CD8-positive, alpha-beta memory T cell (primary cell): ENCODE results near the gene DESI2. TPM values are rescaled to one million over a fixed set of nuclear protein-coding genes. Genes with fewer than 3 reads are reported as not detected.

ENCODE experiments used
- CTCF ChIA-PET: fragments of 350-600 bp; sonication (Branson Sonifier 250); formaldehyde crosslinking; loops from one replicate; lab custom pipeline; 2021; ENCODE audit warnings: antibody characterized with exemption; lab: Charles Lee
- POLR2A ChIA-PET: fragments of 350-600 bp; sonication (Branson Sonifier 250); formaldehyde crosslinking; loops from one replicate; lab custom pipeline; 2021; ENCODE audit warnings: antibody characterized with exemption; lab: Charles Lee
- DNase-seq, 5 donors: peaks; one replicate each; pipeline versions ENCODE4 v3.0.0 to v3.0.0-alpha.2; 2020 to 2022; ENCODE audit warnings: mixed read lengths in 1 of 5
- H3K27ac ChIP-seq: one replicate; pipeline ENCODE4 v1.7.0; 2013; ENCODE audit warnings: low read depth, mild to moderate bottlenecking, low read length, moderate library complexity
- H3K27me3 ChIP-seq: 2 replicates; pipeline ENCODE4 v1.7.0; 2013; ENCODE audit warnings: low read length, mild to moderate bottlenecking; ENCODE audit not compliant: insufficient read depth, poor library complexity, severe bottlenecking
- H3K36me3 ChIP-seq: 2 replicates; pipeline ENCODE4 v1.7.0; 2013; ENCODE audit warnings: mild to moderate bottlenecking, low read length, moderate library complexity; ENCODE audit not compliant: insufficient read depth
- H3K4me1 ChIP-seq: 2 replicates; pipeline ENCODE4 v1.7.0; 2013; ENCODE audit warnings: mild to moderate bottlenecking, low read length, moderate library complexity; ENCODE audit not compliant: insufficient read depth
- H3K4me3 ChIP-seq: 2 replicates; pipeline ENCODE4 v1.7.0; 2013; ENCODE audit warnings: mild to moderate bottlenecking, low read length
- H3K9me3 ChIP-seq: 2 replicates; pipeline ENCODE4 v1.7.0; 2013; ENCODE audit warnings: mild to moderate bottlenecking, low read length
- H3K27ac Mint-ChIP-seq, 8 donors: one replicate each; pipeline ENCODE4 v1.8.0; 2020 to 2021; ENCODE audit warnings: mixed read lengths in 8 of 8, mild to moderate bottlenecking in 6 of 8, inconsistent platforms in 3 of 8, moderate library complexity in 3 of 8
- H3K27me3 Mint-ChIP-seq, 2 donors: one replicate each; pipeline ENCODE4 v1.8.0; 2020 to 2021; ENCODE audit warnings: mixed read lengths in 2 of 2, mild to moderate bottlenecking in 1 of 2, moderate library complexity in 1 of 2
- H3K36me3 Mint-ChIP-seq, 3 donors: one replicate each; pipeline ENCODE4 v1.8.0; 2020 to 2021; ENCODE audit warnings: mixed read lengths in 3 of 3, inconsistent platforms in 1 of 3, mild to moderate bottlenecking in 1 of 3
- H3K4me1 Mint-ChIP-seq, 3 donors: one replicate each; pipeline ENCODE4 v1.8.0; 2020 to 2021; ENCODE audit warnings: mixed read lengths in 3 of 3, inconsistent platforms in 1 of 3, mild to moderate bottlenecking in 1 of 3
- H3K4me3 Mint-ChIP-seq, 7 donors: one replicate each; pipeline ENCODE4 v1.8.0; 2020 to 2021; ENCODE audit warnings: mixed read lengths in 7 of 7, mild to moderate bottlenecking in 6 of 7, moderate library complexity in 4 of 7, inconsistent platforms in 2 of 7
- H3K9me3 Mint-ChIP-seq, 5 donors: one replicate each; pipeline ENCODE4 v1.8.0; 2020 to 2022; ENCODE audit warnings: mixed read lengths in 5 of 5, mild to moderate bottlenecking in 3 of 5, moderate library complexity in 2 of 5, inconsistent platforms in 1 of 5
- polyA plus RNA-seq: library from polyadenylated mRNA; unstranded; fragments of 300-500 nt; fragmentation: Illumina TruSeq; gene quantifications from one replicate; pipeline ENCODE4 v1.2.3, GENCODE V29; 2021
- total RNA-seq, 2 experiments: library from RNA; stranded (reverse); gene quantifications; one replicate each; pipeline ENCODE4 v1.2.3, GENCODE V29; 2021

DESI2 gene
- total and polyA plus RNA-seq, 3 experiments from 2014 or later = 21.4 to 33.7 (median 32.9) TPM

GRCh38 chr1:244699741-244700140, 46.8 kb downstream of the DESI2 start:
- no peak for DNase-seq
- peaks cover 14% of the 10 kb centered on the region for H3K36me3 ChIP-seq
- Mint-ChIP-seq H3K9me3 (peaks cover 0 to 8% (median 0%) of the 10 kb centered on the region in 5 donors), H3K36me3 (peaks cover 26 to 74% (median 41%) of the 10 kb centered on the region in 3 donors), H3K4me1 (no peaks in the 10 kb centered on the region), H3K4me3 (no peak overlapping the region), H3K27me3 (no peaks in the 10 kb centered on the region), H3K27ac (peak overlapping the region in 1 of 8 donors; percentile 78)
- CTCF ChIA-PET = no interaction called here
- H3K27ac ChIP-seq = no peak overlapping the region
- H3K9me3 ChIP-seq = no peaks in the 10 kb centered on the region
- H3K4me1 ChIP-seq = no peaks in the 10 kb centered on the region
- POLR2A ChIA-PET = no interaction called here
- H3K27me3 ChIP-seq = no peaks in the 10 kb centered on the region
- no peak overlapping the region for H3K4me3 ChIP-seq

- Histone ChIP-seq H3K36me3 (peaks cover 9% of the 10 kb centered on the region), H3K4me3 (no peak overlapping the region), H3K27me3 (no peaks in the 10 kb centered on the region), H3K4me1 (no peaks in the 10 kb centered on the region), H3K27ac (no peak overlapping the region), H3K9me3 (no peaks in the 10 kb centered on the region)
- ChIA-PET POLR2A (no interaction called here), CTCF (no interaction called here)
- Mint-ChIP-seq H3K4me3 (no peak overlapping the region), H3K27me3 (no peaks in the 10 kb centered on the region), H3K4me1 (no peaks in the 10 kb centered on the region), H3K9me3 (peaks cover 0 to 8% (median 0%) of the 10 kb centered on the region in 5 donors), H3K36me3 (peaks cover 30 to 77% (median 36%) of the 10 kb centered on the region in 3 donors), H3K27ac (no peak overlapping the region)
- DNase-seq = no peak
Observed at GRCh38 chr1:244700808-244701207, 47.9 kb downstream of the DESI2 start.

- no peaks in the 10 kb centered on the region for H3K27me3 Mint-ChIP-seq
- H3K4me3 Mint-ChIP-seq = no peak overlapping the region
- H3K9me3 Mint-ChIP-seq = peaks cover 0 to 8% (median 0%) of the 10 kb centered on the region in 5 donors
- ChIA-PET POLR2A (no interaction called here), CTCF (no interaction called here)
- no peak overlapping the region for H3K27ac ChIP-seq
- no peak overlapping the region for H3K4me3 ChIP-seq
- H3K36me3 ChIP-seq = peaks cover 9% of the 10 kb centered on the region
- H3K27ac Mint-ChIP-seq = no peak overlapping the region
- no peaks in the 10 kb centered on the region for H3K4me1 ChIP-seq
- no peaks in the 10 kb centered on the region for H3K9me3 ChIP-seq
- no peak for DNase-seq
- no peaks in the 10 kb centered on the region for H3K4me1 Mint-ChIP-seq
- H3K27me3 ChIP-seq = no peaks in the 10 kb centered on the region
- H3K36me3 Mint-ChIP-seq = peaks cover 31 to 71% (median 38%) of the 10 kb centered on the region in 3 donors
Observed at GRCh38 chr1:244702620-244703019, 49.7 kb downstream of the DESI2 start.

DNA sequence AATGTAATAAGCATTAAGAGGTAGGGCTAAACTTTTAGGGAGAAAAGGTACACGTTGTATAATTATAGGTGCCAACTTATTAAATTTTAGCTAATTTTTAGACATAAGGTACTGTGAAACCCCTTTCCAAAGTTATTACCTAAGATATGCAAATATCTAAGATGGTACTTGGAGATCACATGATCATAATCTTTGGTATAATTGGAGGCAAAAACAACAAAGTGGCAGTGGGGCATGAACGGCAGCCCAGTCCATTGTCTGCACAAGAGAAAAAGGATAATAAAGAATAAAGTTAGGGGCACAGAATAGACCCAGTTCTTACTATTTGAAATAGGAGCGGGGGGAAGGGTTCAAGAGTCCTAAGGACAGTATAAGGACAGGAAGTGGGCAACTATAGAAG, 51.2 kb downstream of the DESI2 start:
- no peaks in the 10 kb centered on the region for H3K9me3 ChIP-seq
- H3K27ac ChIP-seq = no peak overlapping the region
- H3K4me3 Mint-ChIP-seq = no peak overlapping the region
- H3K4me3 ChIP-seq = no peak overlapping the region
- no peaks in the 10 kb centered on the region for H3K27me3 ChIP-seq
- peaks cover under 1% of the 10 kb centered on the region for H3K36me3 ChIP-seq
- no peaks in the 10 kb centered on the region for H3K4me1 ChIP-seq
- no peaks in the 10 kb centered on the region for H3K27me3 Mint-ChIP-seq
- no peaks in the 10 kb centered on the region for H3K4me1 Mint-ChIP-seq
- POLR2A ChIA-PET = no interaction called here
- CTCF ChIA-PET = no interaction called here
- no peak for DNase-seq
- peaks cover 23 to 56% (median 27%) of the 10 kb centered on the region in 3 donors for H3K36me3 Mint-ChIP-seq
- no peak overlapping the region for H3K27ac Mint-ChIP-seq
- peaks cover 0 to 8% (median 0%) of the 10 kb centered on the region in 5 donors for H3K9me3 Mint-ChIP-seq

DNA sequence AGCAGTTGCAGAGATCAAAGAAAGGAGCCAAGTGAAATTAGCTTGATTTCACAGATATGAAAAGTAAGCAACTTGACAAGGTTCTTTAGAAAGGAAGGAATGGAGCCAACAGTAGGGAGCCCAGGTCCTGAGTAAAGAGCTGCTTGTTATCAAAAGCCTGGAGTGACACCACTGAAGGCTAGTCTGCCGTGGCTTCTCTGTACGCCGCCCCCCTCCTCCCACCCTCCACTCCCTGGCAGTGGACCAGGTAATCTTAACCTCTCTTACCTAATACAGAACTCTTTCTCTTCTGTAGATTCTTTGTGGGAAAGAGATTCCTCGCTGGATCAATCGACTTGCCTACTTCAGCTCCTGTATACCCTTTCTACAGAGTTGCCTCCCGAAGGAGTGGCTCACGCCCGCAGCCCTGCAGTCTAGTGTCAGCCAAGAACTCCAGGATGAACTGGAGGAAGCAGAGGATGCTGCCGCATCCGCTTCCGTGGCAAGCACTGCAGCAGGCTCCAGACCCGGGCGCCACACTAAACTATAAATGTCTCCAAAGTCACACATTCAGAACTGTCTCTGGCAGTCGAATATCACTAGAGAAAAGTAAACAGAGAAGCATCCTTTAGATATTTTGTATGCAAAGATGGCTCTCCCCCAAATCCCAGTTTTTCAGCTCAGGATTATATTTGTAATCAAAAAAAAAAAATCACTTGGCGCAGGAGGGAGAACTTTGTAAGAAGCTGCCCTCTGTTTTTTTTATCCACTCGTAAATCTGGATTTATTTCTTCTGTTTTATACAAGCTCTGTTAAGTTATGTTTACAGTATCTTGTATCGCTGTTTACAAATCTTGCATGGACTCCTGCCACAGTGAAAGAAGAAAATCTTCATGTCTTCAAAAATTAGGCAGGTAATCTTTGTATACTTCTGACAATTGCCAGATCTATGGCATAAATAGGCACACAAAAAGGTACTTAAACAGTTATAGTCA, 52.6 kb downstream of the DESI2 start:
- H3K27me3 Mint-ChIP-seq = no peaks in the 10 kb centered on the region
- ChIA-PET CTCF (no interaction called here), POLR2A (no interaction called here)
- H3K4me1 ChIP-seq = no peaks in the 10 kb centered on the region
- H3K4me1 Mint-ChIP-seq = no peaks in the 10 kb centered on the region
- no peaks in the 10 kb centered on the region for H3K27me3 ChIP-seq
- no peaks in the 10 kb centered on the region for H3K9me3 ChIP-seq
- peaks cover 0 to 3% (median 0%) of the 10 kb centered on the region in 5 donors for H3K9me3 Mint-ChIP-seq
- no peaks in the 10 kb centered on the region for H3K36me3 ChIP-seq
- no peak for DNase-seq
- H3K27ac ChIP-seq = no peak overlapping the region
- H3K27ac Mint-ChIP-seq = peak overlapping the region in 1 of 8 donors; percentile 75
- peaks cover 12 to 43% (median 17%) of the 10 kb centered on the region in 3 donors for H3K36me3 Mint-ChIP-seq
- H3K4me3 ChIP-seq = no peak overlapping the region
- H3K4me3 Mint-ChIP-seq = no peak overlapping the region

- Histone ChIP-seq H3K36me3 (no peaks in the 10 kb centered on the region), H3K4me1 (no peaks in the 10 kb centered on the region), H3K4me3 (no peak overlapping the region), H3K27ac (no peak overlapping the region), H3K27me3 (no peaks in the 10 kb centered on the region), H3K9me3 (no peaks in the 10 kb centered on the region)
- peak overlapping the region in 1 of 8 donors; percentile 62 for H3K27ac Mint-ChIP-seq
- no peaks in the 10 kb centered on the region for H3K4me1 Mint-ChIP-seq
- no peak overlapping the region for H3K4me3 Mint-ChIP-seq
- H3K9me3 Mint-ChIP-seq = no peaks in the 10 kb centered on the region
- POLR2A ChIA-PET = no interaction called here
- H3K27me3 Mint-ChIP-seq = no peaks in the 10 kb centered on the region
- CTCF ChIA-PET = no interaction called here
- peaks cover 0 to 25% (median 13%) of the 10 kb centered on the region in 3 donors for H3K36me3 Mint-ChIP-seq
- DNase-seq = no peak
Observed at GRCh38 chr1:244709076-244709475, 56.1 kb downstream of the DESI2 start.

GRCh38 chr1:244709476-244710368, 56.8 kb downstream of the DESI2 start:
- H3K36me3 ChIP-seq = no peaks in the 10 kb centered on the region
- H3K4me3 Mint-ChIP-seq = no peak overlapping the region
- CTCF ChIA-PET = no interaction called here
- H3K27me3 ChIP-seq = no peaks in the 10 kb centered on the region
- no peaks in the 10 kb centered on the region for H3K4me1 Mint-ChIP-seq
- H3K27ac Mint-ChIP-seq = peak overlapping the region in 2 of 8 donors; percentile 48 to 62
- no peaks in the 10 kb centered on the region for H3K9me3 ChIP-seq
- H3K9me3 Mint-ChIP-seq = no peaks in the 10 kb centered on the region
- H3K4me3 ChIP-seq = no peak overlapping the region
- H3K36me3 Mint-ChIP-seq = peaks cover 0 to 22% (median 13%) of the 10 kb centered on the region in 3 donors
- no peak for DNase-seq
- POLR2A ChIA-PET = no interaction called here
- no peak overlapping the region for H3K27ac ChIP-seq
- H3K4me1 ChIP-seq = no peaks in the 10 kb centered on the region
- no peaks in the 10 kb centered on the region for H3K27me3 Mint-ChIP-seq
